GM13977 (cell line): ENCODE results near the gene AFAP1L1.

Source experiments
- DNase-seq: peaks from one replicate; pipeline ENCODE4 v3.0.0; 2012; ENCODE audit warnings: low spot score
- in situ Hi-C: fragments of 300-500 bp; cut with MboI; formaldehyde crosslinking; loops from one replicate; pipeline ENCODE4 v1.12.0; 2022; ENCODE audit warnings: low sequenced_read_pairs, low pct_unique_long_range_greater_than_20kb, mixed read lengths, inconsistent platforms; ENCODE audit not compliant: unreplicated experiment
- TF ChIP-seq, protein P1 (sequence below): IDR thresholded peaks from 2 replicates; pipeline ENCODE4 v1.5.1; 2012; ENCODE audit warnings: mild to moderate bottlenecking, control low read depth; ENCODE audit not compliant: insufficient read depth; ENCODE audit errors: extremely low read depth, missing control alignments

AFAP1L1 gene

GRCh38 chr5:149376711-149377447 lies 105.2 kb downstream of the AFAP1L1 start:
- no peak for DNase-seq
- TF ChIP-seq, protein P1, sequence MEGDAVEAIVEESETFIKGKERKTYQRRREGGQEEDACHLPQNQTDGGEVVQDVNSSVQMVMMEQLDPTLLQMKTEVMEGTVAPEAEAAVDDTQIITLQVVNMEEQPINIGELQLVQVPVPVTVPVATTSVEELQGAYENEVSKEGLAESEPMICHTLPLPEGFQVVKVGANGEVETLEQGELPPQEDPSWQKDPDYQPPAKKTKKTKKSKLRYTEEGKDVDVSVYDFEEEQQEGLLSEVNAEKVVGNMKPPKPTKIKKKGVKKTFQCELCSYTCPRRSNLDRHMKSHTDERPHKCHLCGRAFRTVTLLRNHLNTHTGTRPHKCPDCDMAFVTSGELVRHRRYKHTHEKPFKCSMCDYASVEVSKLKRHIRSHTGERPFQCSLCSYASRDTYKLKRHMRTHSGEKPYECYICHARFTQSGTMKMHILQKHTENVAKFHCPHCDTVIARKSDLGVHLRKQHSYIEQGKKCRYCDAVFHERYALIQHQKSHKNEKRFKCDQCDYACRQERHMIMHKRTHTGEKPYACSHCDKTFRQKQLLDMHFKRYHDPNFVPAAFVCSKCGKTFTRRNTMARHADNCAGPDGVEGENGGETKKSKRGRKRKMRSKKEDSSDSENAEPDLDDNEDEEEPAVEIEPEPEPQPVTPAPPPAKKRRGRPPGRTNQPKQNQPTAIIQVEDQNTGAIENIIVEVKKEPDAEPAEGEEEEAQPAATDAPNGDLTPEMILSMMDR: no peak
- in situ Hi-C loops: loop anchor here (10.0 kb wide), 1 partner anchor 188 kb away; no protein-coding TSS in a partner anchor

- no peak for DNase-seq
- TF ChIP-seq, protein P1: no peak
- in situ Hi-C loops: loop anchor here (10.0 kb wide), 1 partner anchor 186 kb away; no protein-coding TSS in a partner anchor
Measured at GRCh38 chr5:149378241-149378820, 106.7 kb downstream of the AFAP1L1 start.

- in situ Hi-C loops: loop anchor here (10.0 kb wide), 1 partner anchor 186 kb away; no protein-coding TSS in a partner anchor
- no peak for DNase-seq
- TF ChIP-seq, protein P1: no peak
Measured at GRCh38 chr5:149379177-149379761, 107.6 kb downstream of the AFAP1L1 start, which contains the start of gene IL17B. Gene IL17B, minus strand, starts transcription at chr5:149379292. Its CDS starts 67 bp downstream, at chr5:149379225.

GRCh38 chr5:149379818-149380374 lies 108.2 kb downstream of the AFAP1L1 start:
- in situ Hi-C loops: loop anchor here (10.0 kb wide), 1 partner anchor 185 kb away; no protein-coding TSS in a partner anchor
- no peak for DNase-seq
- TF ChIP-seq, protein P1: no peak

GRCh38 chr5:149380466-149381121 lies 108.9 kb downstream of the AFAP1L1 start:
- no peak for DNase-seq
- in situ Hi-C loops: no loop called here
- TF ChIP-seq, protein P1: no peak

GRCh38 chr5:149381261-149381985 lies 109.8 kb downstream of the AFAP1L1 start:
- in situ Hi-C loops: no loop called here
- DNase-seq: no peak
- TF ChIP-seq, protein P1: no peak
